ENCODE results near the gene ITGBL1.

ITGBL1 gene

GRCh38 chr13:101565317-101565716 is 112.8 kb downstream of the ITGBL1 start:
- no peak for DNase-seq (ENCODE audit: low read depth)

- no peak for DNase-seq (ENCODE audit: low read depth)
Observed at GRCh38 chr13:101567841-101568240, 115.4 kb downstream of the ITGBL1 start.

- DNase-seq (ENCODE audit: low read depth) = no peak
Observed at GRCh38 chr13:101569807-101570206, 117.3 kb downstream of the ITGBL1 start.

- no peak for DNase-seq (ENCODE audit: low read depth)
Observed at GRCh38 chr13:101570410-101570809, 117.9 kb downstream of the ITGBL1 start.

GRCh38 chr13:101572456-101572855 is 120.0 kb downstream of the ITGBL1 start:
- no peak for DNase-seq (ENCODE audit: low read depth)

- DNase-seq (ENCODE audit: low read depth) = no peak
Observed at GRCh38 chr13:101575581-101575980, 123.1 kb downstream of the ITGBL1 start.

- DNase-seq (ENCODE audit: low read depth) = no peak
Observed at GRCh38 chr13:101576455-101576854, 124.0 kb downstream of the ITGBL1 start.

GRCh38 chr13:101576977-101577376 is 124.5 kb downstream of the ITGBL1 start:
- no peak for DNase-seq (ENCODE audit: low read depth)

GRCh38 chr13:101579281-101579802 is 126.9 kb downstream of the ITGBL1 start:
- no peak for DNase-seq (ENCODE audit: low read depth)

- DNase-seq (ENCODE audit: low read depth) = no peak
Observed at GRCh38 chr13:101584331-101584730, 131.9 kb downstream of the ITGBL1 start.

- no peak for DNase-seq (ENCODE audit: low read depth)
Observed at GRCh38 chr13:101590479-101590878, 138.0 kb downstream of the ITGBL1 start.

- DNase-seq (ENCODE audit: low read depth) = no peak
Observed at GRCh38 chr13:101594936-101595335, 142.5 kb downstream of the ITGBL1 start.

GRCh38 chr13:101596803-101597202 is 144.3 kb downstream of the ITGBL1 start:
- no peak for DNase-seq (ENCODE audit: low read depth)

- no peak for DNase-seq (ENCODE audit: low read depth)
Observed at GRCh38 chr13:101611491-101612475, 159.3 kb downstream of the ITGBL1 start.

- DNase-seq (ENCODE audit: low read depth) = no peak
Observed at GRCh38 chr13:101612735-101613134, 160.3 kb downstream of the ITGBL1 start.

GRCh38 chr13:101614491-101614890 is 162.0 kb downstream of the ITGBL1 start:
- DNase-seq (ENCODE audit: low read depth) = no peak

GRCh38 chr13:101618440-101619187 is 166.1 kb downstream of the ITGBL1 start:
- DNase-seq (ENCODE audit: low read depth) = no peak

- DNase-seq (ENCODE audit: low read depth) = no peak
Observed at GRCh38 chr13:101621099-101621498, 168.6 kb downstream of the ITGBL1 start.

GRCh38 chr13:101623470-101624209 is 171.2 kb downstream of the ITGBL1 start:
- DNase-seq (ENCODE audit: low read depth) = no peak

- no peak for DNase-seq (ENCODE audit: low read depth)
Observed at GRCh38 chr13:101624210-101624922, 171.9 kb downstream of the ITGBL1 start.

- no peak for DNase-seq (ENCODE audit: low read depth)
Observed at GRCh38 chr13:101624981-101625380, 172.5 kb downstream of the ITGBL1 start.
